ENCODE measurements around the gene SYNPR.

DNA sequence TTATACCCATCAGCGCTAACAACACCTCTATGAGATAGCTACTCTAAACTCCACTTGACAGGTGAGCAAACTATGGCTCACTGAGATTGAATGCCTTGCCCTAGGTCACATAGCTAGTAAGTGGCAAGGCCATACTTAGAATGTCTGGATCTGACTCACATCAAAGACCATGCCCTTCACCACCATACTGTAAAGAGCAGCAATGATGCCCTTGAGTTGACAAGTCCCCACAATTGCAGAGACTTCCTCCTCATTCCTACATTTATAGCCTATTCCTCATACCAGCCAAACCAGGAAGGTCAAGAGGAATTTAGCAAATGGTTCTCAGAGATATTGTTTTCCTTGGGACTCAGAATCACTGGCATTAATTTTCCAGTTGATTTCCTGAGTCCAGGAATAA is 216.5 kb downstream of the SYNPR start:
- TF ChIP-seq, protein P1, sequence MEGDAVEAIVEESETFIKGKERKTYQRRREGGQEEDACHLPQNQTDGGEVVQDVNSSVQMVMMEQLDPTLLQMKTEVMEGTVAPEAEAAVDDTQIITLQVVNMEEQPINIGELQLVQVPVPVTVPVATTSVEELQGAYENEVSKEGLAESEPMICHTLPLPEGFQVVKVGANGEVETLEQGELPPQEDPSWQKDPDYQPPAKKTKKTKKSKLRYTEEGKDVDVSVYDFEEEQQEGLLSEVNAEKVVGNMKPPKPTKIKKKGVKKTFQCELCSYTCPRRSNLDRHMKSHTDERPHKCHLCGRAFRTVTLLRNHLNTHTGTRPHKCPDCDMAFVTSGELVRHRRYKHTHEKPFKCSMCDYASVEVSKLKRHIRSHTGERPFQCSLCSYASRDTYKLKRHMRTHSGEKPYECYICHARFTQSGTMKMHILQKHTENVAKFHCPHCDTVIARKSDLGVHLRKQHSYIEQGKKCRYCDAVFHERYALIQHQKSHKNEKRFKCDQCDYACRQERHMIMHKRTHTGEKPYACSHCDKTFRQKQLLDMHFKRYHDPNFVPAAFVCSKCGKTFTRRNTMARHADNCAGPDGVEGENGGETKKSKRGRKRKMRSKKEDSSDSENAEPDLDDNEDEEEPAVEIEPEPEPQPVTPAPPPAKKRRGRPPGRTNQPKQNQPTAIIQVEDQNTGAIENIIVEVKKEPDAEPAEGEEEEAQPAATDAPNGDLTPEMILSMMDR (IDR thresholded peaks at IDR 0.05), result no peak
- TF ChIP-seq EP300 (IDR thresholded peaks at IDR 0.05) (no peak), POLR2A (IDR thresholded peaks at IDR 0.05) (no peak)
